Urothelium cell line (cell line): ENCODE measurements around the gene PNPLA3.
"Not testable (repeated sequence)": the region's sequence is repeated elsewhere in the genome, so short reads cannot be mapped to it uniquely, and the experiment has no call there.

Experiments used
- DNase-seq: peaks from one replicate; pipeline ENCODE4 v3.0.0; 2011; ENCODE audit warnings: low spot score, mixed read lengths
- FAIRE-seq: peaks from 2 replicates; lab custom pipeline; 2011; peaks lifted over from hg19 to GRCh38; lab: Jason Lieb, UNC

Gene PNPLA3

DNA sequence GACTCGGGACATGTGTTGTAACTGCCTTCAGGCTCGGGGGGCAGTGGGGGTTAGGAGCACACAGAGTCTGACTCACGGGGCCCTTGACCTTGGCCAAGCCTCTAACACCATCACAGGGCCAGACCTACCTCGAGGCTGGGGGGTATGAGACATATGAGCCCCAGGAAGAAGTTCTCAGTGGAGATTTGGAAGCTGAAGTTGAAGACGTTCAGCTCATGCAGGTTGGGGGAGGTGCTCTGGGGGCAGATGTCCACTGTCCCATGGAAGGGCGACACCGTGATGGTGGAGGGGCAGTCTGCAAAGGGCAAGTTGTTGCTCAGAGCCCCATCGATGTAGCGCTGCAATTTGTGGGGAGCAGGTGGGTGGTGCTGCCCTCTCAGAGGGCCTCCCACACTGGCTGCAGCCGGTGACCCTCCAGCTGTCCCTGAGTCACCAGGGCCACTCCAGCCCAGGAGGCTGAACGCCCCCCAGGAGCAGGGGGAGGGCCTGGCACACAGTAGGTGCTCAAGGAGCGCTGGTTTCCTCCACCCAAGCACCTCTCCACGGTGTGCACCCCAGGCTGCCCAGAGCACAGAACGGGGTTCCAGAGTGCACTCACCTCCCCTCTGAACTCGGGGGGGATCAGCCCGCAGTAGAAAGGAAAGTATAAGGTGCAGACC, 34.3 kb upstream of the PNPLA3 start:
- DNase-seq (no peak), FAIRE-seq (no peak)

DNA sequence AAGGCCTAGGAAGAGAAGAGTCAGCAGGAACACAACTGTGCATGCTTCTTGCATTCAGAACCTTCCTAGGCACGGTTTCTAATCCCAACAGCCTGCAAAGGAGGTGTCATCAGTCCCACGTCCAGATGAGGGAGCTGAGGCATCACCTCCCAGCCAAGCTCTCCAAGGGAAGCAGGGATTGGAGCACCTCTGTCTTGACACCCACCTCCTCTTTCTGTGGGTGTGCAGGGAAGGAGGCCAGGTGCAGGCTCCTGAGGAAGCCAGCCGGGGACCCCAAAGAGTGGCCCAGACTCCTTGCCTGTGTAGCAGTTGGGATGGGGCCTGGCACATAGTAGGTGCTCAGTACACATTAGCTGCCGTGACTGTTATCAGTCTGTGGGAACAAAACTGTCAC, 33.7 kb upstream of the PNPLA3 start:
- no peak for DNase-seq
- no peak for FAIRE-seq

DNA sequence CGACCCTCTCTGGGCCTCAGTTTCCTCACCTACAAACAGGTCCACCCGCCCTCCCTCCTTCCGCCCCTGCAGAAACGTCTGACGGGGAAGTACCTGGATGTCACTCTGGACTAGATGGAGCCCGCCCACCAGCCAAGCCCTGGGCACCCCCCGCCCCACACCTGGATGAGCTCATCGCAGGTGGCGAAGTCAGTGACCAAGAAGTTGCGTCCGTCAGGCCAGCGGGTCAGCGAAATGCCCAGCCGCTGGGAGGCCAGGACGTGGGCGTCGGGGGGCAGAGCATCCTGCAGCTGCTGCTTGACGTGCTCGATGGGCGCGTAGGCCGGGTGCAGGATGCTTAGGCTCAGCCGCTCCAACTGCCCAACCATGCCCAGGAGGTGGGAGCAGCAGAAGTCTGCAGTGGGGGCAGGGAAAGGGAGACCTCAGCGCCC, 32.7 kb upstream of the PNPLA3 start:
- FAIRE-seq (no peak), DNase-seq (no peak)

DNA sequence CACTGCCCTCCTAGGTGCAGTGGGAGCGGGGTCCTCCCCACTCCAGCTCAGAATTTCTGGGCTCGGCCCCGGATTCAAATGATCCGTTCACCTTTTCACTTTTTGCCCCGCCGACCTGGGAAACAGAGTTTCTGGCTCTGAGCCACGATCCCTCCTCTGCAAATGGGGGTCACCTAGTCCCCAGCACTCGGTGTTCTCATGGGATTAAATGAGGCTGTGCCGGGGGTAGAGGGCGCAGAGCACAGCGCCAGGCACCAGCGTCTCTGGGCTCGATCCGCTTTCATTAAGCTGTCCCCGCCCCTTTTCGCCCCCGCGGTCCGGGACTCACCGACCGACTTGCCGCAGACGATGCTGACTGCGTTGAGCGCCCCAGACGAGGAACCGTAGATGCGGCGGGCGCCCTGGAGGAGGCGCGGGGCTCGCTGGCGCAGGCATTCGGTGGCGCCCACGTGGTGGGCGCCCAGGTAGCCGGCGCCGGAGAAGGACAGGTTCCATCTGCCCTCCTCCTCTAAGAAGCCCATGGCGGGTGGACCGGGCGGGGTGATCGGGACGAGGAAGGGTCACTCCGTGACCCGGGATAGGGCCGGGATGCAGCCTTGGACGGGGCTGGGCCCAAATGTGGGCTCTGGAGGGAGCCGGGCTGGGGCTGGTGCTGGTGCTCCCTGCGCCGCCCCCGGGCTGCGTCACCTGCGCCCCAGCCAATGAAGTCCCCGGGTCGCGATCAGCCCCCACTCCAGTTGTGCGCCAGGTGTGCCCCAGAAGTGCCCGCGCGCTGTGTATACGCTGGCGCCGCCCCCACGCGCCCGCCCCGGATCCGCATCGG, 32.0 kb upstream of the PNPLA3 start, which contains the start of gene PNPLA5:
TSS of gene PNPLA5 (minus strand) at position 654 of the 823 bp plus-strand sequence. CDS start at position 521, 133 bp downstream.
- no peak for DNase-seq
- no peak for FAIRE-seq

DNA sequence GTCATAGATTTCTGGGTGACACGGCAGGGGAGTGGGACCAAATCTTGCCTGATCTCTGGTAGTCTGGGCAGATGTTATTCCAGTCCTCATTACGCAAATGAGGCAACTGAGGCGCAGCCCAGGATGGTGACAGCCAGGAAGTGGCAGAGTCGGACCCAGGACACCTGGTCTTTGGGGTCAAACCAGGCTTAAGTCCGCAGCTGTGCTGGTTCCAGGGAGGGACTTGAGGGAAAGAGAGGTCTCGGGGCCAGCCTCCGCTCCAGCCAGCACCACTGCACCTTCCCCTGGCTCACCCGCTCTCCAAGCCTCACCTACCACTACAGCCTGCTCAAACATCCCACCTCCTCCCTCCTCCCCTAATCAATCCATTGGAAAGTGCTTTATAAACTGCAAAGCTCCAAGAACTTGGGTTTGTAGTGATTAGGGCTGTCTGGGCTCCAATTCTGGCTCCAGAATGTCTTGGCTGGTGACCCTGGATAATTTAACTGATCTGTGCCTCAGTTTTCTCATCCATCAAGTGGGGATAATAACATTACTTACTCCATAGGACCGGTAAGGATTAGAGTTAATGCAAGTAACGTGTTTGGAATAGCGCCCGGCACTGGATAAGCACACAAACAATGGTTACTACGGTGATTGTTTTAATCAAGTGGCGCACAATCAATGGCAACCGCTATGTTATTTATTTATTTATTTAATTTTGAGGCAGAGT, 31.3 kb upstream of the PNPLA3 start:
- DNase-seq: no peak
- no peak for FAIRE-seq

DNA sequence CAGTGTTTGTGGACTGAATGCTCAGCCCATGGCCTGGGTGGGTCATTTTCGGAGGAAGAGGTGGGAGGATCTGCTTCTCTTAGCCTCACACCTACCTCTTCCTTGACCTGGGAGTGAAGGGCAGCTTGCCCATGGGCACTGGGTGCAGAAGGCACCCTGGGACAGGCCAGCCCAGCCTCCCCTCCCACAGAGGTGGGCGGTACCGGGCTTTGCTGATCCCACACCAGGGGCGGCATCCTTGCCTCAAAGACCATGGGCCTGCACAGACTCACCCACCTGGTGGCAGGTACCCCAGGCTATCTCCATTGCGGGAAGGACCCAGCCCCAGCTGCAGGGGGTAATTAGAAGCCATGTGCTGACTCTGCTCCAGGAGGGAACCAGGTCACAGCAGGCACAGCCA, 30.3 kb upstream of the PNPLA3 start:
- no peak for DNase-seq
- no peak for FAIRE-seq

DNA sequence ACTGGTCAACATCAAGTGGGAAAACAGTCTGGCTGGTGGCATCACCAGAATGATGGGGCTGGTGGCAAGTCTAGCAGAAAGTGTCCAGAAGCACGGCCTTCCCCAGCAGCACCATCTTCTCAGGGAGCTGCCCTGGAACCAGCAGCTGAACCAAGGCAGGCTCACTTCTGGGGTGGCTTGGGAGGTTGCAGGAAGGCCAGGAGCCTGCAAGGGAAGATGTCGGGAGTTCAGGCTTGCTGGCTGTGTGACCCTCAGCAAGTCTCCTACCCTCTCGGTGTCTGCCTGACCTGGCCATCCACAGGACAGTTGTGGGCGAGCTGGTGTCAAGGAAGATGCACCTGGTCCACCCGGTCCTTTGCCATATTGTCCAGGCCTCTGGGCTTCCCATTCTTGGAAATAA, 29.5 kb upstream of the PNPLA3 start:
- FAIRE-seq (no peak), DNase-seq (no peak)

DNA sequence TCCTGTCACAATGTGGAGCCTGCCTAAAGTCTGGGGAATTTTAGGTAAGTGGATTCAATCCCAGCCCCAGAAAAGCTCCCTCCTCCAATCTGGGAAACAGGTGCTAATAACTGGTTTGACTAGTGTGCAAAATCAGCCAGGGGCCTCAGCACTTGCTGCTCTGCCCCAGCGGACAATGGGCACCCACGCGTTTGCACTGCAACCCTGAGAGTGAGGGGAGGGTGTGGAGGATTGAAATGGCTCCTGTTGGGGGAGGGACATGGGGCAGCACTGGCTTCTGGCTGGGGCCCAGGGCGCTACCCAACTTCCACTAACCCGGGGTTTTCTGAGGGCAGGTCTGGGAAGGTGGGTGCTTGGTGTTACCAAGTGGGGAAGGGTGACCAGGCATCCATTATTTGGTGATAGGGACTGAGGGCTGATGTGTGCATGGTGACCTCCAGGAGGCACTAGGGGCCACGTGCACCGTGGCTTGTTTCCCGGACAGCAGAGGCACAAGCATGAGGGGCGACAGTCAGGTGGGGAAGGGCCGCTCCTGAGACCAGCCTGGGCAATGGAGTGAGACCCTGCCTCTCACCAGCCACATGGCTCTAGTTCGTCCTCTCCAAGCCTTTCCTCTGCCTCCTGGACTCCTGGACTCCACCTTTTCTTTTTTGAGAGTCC, 27.5 kb upstream of the PNPLA3 start:
- FAIRE-seq (no peak), DNase-seq (no peak)

DNA sequence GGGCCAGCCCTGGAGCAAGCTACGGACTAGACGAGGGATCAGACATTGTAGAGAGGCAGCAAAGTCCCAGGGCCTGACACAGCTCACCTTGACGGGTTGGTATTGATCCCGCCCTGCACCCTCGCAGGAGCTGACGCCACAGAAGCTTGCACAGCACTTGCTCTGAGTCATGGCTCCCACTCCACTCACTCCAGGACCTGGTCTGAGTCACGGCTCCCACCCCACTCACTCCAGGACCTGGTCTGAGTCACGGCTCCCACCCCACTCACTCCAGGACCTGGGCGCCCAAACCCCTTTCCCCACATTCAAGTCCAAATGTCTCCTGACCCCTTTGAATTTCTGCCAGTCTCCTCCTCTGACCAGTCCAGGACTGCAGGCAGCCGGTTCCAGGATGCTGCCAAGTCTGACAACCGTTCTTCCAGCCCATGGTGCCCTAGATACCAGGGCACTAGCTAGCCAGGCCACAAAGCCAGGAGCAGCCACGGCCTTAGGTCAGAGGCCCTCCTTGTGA, 25.8 kb upstream of the PNPLA3 start:
- FAIRE-seq (peak; percentile 71), DNase-seq (peak; percentile 50)

DNA sequence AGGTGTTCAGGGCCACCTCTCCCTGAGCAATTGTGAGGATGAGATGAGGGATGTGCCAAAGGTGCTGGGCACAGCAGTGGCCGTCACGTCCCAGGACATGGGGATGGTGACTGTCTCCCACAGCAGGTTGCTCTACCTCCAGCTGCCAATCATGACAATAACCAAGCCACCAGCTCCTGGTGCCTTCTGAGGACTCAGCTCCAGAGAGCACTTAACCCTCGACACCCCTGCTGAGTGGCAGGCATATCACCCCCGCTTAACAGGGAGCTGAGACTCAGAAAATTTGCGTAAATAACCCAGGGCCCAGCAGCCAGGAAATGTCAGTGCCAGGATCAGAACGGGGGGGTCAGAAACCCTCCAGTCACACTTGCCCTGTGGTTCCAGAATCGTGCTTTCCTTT, 23.4 kb upstream of the PNPLA3 start:
- FAIRE-seq (no peak), DNase-seq (no peak)

DNA sequence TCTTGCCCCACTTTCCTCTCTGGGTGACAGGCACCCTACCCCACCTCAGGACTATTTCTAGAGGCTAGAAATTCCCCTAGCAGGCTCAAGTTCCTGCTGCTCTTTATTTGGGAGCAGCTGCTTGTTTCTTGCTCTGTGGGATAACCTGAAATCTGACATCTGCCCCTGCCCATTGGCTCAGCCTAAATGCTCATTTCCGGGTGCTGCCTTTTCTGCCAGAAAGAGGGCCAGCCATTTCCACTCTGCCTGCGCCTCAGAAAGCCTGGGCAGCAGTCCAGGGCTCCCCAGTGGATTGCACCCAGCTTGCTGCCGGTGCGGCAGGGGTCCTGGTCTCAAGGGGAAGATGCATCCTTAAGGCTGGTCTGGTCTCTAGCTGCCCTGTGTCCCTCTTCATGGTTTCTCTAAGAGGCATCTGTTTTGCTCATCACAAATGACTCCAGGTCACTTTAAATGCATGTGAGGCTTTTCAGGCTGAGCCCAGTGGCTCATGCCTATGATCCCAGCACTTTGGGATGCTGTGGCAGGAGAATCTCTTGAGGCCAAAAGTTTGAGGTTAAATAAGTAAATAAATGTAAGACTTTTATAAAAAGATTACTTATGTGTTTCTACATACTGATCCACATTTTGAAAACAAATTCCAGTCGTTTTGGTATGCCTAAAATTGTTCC, 21.5 kb upstream of the PNPLA3 start:
- DNase-seq (no peak), FAIRE-seq (no peak)

DNA sequence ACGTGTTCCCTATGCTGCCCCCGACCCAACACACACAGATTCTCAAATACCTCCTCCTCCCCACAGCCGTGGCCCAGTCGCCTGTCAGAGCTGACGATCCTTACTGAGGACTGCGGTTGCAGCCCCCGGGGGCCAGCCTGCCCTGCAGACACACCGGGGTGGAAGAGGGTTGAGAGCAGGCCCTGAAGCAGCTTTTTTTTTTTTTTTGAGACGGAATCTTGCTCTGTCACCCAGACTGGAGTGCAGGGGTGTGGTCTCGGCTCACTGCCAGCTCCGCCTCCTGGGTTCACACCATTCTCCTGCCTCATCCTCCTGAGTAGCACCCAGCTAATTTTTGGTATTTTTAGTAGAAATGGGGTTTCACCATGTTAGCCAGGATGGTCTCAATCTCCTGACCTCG, 20.6 kb upstream of the PNPLA3 start:
- not testable (repeated sequence) for FAIRE-seq, DNase-seq

DNA sequence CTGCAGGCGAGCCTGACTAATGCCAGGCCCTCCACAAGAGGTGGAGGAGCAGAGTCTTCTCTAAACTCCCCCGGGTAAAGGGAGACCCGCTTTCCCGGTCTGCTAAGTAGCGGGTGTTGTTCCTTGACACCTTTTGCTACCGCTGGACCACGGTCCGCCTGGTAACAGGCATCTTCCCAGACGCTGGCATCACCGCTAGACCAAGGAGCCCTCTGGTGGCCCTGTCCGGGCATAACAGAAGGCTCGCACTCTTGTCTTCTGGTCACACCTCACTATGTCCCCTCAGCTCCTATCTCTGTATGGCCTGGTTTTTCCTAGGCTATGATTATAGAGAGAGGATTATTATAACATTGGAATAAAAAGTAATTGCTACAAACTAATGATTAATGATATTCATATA, 19.2 kb upstream of the PNPLA3 start:
- not testable (repeated sequence) for DNase-seq, FAIRE-seq

DNA sequence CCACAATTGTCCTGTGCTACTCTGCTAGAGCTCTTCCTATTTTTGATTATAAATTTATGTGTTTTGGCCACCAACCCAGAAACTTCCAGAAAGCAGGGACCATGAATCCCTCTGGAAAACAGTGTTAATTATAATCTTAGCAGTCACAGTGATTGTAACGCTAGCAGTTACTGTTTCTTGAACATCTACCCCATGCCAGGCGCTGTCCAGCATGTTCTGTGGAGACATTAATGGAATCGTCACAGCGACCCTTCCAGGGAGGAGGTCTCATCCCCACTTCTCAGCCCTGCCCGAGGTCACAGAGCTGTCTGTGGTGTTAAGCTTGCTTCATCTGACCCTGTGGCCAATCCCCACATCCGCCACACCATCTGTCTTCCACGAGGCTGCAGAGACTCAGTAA, 17.9 kb upstream of the PNPLA3 start:
- DNase-seq (no peak), FAIRE-seq (no peak)

DNA sequence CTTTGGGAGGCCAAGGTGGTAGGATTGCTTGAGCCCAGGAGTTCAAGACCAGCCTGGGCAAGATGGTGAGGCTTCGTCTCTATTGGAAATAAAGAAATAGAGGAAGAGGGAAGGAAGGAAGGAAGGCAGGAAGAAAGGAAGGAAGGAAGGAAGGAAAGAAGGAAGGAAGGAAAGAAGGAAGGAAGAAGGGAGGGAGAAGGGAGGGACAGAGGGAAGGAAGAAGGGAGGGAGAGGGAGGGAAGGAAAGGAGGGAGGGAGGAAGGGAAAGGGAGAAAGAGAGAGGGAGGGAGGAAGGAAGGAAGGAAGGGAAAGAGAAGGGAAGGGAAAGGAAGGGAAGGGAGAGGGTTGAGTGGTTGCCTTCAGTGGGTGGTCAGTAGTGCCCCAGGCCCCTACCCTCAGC, 13.9 kb upstream of the PNPLA3 start:
- FAIRE-seq: peak; percentile 27
- DNase-seq: no peak

DNA sequence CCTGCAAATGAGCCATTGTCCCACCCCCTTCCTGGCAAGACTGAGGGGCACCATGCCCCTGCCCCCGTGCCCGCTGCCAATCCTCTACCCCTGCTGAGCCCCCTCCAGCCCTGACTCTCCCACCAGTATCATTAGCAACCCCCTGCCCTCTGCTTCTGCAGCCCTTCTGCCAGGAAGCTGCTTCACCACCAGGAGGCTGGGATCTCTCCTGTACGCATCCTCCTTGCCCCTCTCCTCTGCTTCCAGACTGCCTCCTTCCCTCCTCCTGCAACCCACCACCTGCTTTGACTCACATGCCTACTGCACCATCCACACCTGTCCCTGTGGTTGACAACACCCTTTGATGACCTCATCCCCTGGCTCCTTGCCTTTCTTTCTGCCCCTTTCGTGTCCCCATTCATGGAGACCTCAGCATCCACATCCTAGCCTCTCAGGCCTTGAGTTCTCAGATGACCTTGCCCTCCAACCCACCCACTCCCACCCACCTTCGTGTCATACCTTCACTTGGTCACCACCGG, 13.4 kb upstream of the PNPLA3 start:
- FAIRE-seq: no peak
- DNase-seq: peak; percentile 46

DNA sequence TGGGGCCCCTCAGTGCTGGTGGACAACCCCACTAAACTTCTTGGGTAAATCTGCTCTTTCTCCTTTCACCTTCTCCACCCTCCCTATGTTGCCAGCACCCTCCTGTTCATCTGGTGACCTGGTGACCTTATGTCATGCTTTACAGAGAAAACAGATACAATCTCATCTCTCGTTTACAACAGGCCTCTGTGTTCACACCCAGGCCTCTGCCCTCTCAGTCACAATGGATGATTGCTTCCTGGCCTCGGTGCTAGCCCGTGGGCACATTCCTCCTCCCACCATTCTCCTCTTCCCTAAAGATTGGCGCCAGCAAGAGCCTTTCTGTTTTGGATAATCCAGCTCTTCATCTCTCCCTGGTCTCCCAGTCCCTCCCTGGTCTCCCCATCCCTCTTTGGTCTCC, 12.3 kb upstream of the PNPLA3 start:
- no peak for DNase-seq
- FAIRE-seq: no peak

DNA sequence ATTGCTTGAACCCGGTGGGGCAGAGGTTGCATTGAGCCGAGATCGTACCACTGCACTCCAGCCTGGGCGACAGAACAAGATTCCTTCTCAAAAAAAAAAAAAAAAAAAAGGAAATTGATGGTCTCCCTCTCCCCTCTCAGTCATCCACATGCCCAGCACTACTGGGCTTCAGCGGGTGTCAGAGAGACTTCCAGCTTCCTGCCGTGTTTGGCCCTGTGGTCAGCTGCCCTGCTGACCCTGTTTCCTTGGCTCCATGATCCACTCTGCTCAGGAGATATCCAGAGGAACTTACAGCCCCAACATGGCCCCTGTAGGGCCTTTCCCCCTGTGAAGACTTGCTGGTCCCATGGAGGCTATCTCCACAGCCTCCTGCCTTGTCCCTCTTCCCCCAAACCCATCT, 6.1 kb upstream of the PNPLA3 start:
- DNase-seq (no peak), FAIRE-seq (no peak)

DNA sequence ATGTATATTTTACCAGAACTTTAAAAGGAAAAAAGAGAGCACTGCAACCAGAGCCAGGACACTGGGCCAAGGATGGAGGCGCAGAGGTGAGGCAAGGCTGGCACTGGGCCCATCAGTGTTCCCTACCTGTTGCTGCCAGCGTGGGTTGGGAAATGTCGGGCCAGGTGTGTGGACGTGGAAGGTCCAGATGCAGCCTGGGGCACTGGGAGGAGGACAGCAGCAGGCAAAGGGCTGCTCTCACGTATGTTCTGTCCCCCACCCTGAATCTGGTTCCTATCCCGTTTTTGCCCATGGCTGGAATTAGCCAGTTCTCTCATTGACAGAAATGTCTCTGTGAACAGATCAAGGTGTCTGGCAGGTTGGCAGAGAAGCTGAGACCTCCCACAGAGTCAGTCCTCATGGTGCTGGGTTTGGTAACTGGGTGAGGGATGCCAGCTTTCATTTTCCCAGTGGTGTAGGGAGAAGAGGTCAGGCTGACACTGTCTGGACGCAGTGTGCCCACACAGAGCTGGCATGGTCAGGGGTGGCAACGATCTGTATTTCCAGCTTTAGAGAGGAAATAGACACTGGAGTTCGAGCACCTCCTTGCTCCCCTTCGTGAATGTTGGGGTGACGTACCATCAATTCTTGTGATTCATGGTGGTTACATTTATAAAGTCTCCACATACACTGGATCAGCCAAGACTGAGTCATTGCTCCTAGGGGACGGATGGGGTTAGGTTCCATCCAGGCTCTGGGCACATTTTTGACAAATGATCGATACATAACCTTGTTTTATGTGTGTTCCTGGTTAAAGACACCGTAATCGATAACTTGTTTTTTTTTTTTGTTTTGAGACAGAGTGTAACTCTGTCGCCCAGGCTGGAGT, 4.3 kb upstream of the PNPLA3 start:
- DNase-seq (peak; percentile 40), FAIRE-seq (peak; percentile 81)
